Endothelial cell of umbilical vein (primary cell): ENCODE measurements around the gene PGR. TPM values are rescaled to one million over a fixed set of nuclear protein-coding genes. Genes with fewer than 3 reads are reported as not detected.

Experiments used
- BruUV-seq: library from RNA; stranded (reverse); fragments of 400-500 nt; replicated peaks from 2 replicates; lab custom pipeline; 2021; lab: Mats Ljungman, UMichigan
- CTCF ChIA-PET: fragments of 300-600, 350-600 bp; sonication (Branson Sonifier 250); formaldehyde crosslinking; loops from one replicate; lab custom pipeline; 2021; ENCODE audit warnings: antibody characterized with exemption, inconsistent platforms; lab: Charles Lee
- POLR2A ChIA-PET: fragments of 300-600, 350-600 bp; sonication (Branson Sonifier 250); formaldehyde crosslinking; loops from one replicate; lab custom pipeline; 2021; ENCODE audit warnings: antibody characterized with exemption, inconsistent platforms; lab: Charles Lee
- DNase-seq: peaks from one replicate; pipeline ENCODE4 v3.0.0-alpha.2; 2011; ENCODE audit warnings: low read depth, low spot score
- FAIRE-seq: peaks from 2 replicates; lab custom pipeline; 2011; peaks lifted over from hg19 to GRCh38; lab: Jason Lieb, UNC
- H2AFZ ChIP-seq: 2 replicates; pipeline ENCODE4 v1.6.0; 2012; ENCODE audit warnings: low read depth, low read length, control low read depth, inconsistent platforms
- H3K27ac ChIP-seq: 2 replicates; pipeline ENCODE4 v1.5.1; 2011; ENCODE audit warnings: low read depth, mild to moderate bottlenecking, control low read depth, low read length, moderate library complexity; ENCODE audit not compliant: insufficient read depth
- H3K27me3 ChIP-seq, 2 experiments: 2 replicates each; pipeline versions ENCODE4 v1.6.0 to v1.6.1; 2011; ENCODE audit warnings: low read length in 2 of 2, mixed read lengths in 1 of 2; ENCODE audit not compliant: control insufficient read depth in 2 of 2, insufficient read depth in 2 of 2
- H3K36me3 ChIP-seq, 2 experiments: 2 replicates in 1 of 2; 3 replicates in 1 of 2; pipeline ENCODE4 v1.5.1; 2011; ENCODE audit warnings: low read length in 2 of 2, mild to moderate bottlenecking in 1 of 2, moderate library complexity in 1 of 2; ENCODE audit not compliant: control insufficient read depth in 2 of 2, insufficient read depth in 2 of 2; ENCODE audit errors: extremely low read depth in 1 of 2
- H3K4me1 ChIP-seq: 3 replicates; pipeline ENCODE4 v1.5.1; 2011; ENCODE audit warnings: mild to moderate bottlenecking, low read length; ENCODE audit not compliant: control insufficient read depth, insufficient read depth; ENCODE audit errors: extremely low read depth
- H3K4me2 ChIP-seq: 2 replicates; pipeline ENCODE4 v1.6.1; 2011; ENCODE audit warnings: low read length, control low read depth, mixed read lengths; ENCODE audit not compliant: insufficient read depth
- H3K4me3 ChIP-seq, 3 experiments: fragments of 200-600 bp in 1 of 3; sonication (generic), shearing (Covaris generic) in 1 of 3; replicated peaks in 1 of 3; 2 replicates each; pipeline ENCODE4 v1.5.1; 2011 to 2016; ENCODE audit warnings: control low read depth in 3 of 3, low read length in 3 of 3, mild to moderate bottlenecking in 2 of 3, inconsistent platforms in 1 of 3, low read depth in 1 of 3, moderate library complexity in 1 of 3; ENCODE audit not compliant: insufficient read depth in 1 of 3
- H3K79me2 ChIP-seq: 2 replicates; pipeline ENCODE4 v1.6.0; 2012; ENCODE audit warnings: low read length, inconsistent platforms; ENCODE audit not compliant: control insufficient read depth, insufficient read depth
- H3K9ac ChIP-seq: replicated peaks from 2 replicates; pipeline ENCODE3; 2011; ENCODE audit warnings: low read length, control low read depth; ENCODE audit not compliant: insufficient read depth; ENCODE audit errors: extremely low read depth
- H3K9me1 ChIP-seq: replicated peaks from 3 replicates; pipeline ENCODE4 v1.6.0; 2011; ENCODE audit warnings: mild to moderate bottlenecking, low read length; ENCODE audit not compliant: control insufficient read depth, insufficient read depth; ENCODE audit errors: extremely low read depth
- H3K9me3 ChIP-seq: replicated peaks from 2 replicates; pipeline ENCODE4 v1.5.1; 2012; ENCODE audit warnings: low read length, inconsistent platforms; ENCODE audit not compliant: control insufficient read depth, insufficient read depth
- H4K20me1 ChIP-seq: replicated peaks from 2 replicates; pipeline ENCODE3; 2011; ENCODE audit warnings: mild to moderate bottlenecking, low read length; ENCODE audit not compliant: control insufficient read depth, insufficient read depth; ENCODE audit errors: extremely low read depth
- EZH2 ChIP-seq: IDR thresholded peaks from 2 replicates; pipeline ENCODE4 v1.6.1; 2012; ENCODE audit warnings: borderline replicate concordance, low read depth, mild to moderate bottlenecking, moderate library complexity, low read length, inconsistent platforms; ENCODE audit not compliant: severe bottlenecking
- FOS ChIP-seq: IDR thresholded peaks from 2 replicates; pipeline ENCODE4 v1.6.1; 2011; ENCODE audit warnings: mild to moderate bottlenecking, low read length, moderate library complexity, borderline replicate concordance; ENCODE audit not compliant: insufficient read depth
- GATA2 ChIP-seq: IDR thresholded peaks from 2 replicates; pipeline ENCODE4 v1.7.0; 2011; ENCODE audit warnings: low read depth, mild to moderate bottlenecking, moderate library complexity, mixed read lengths, low read length; ENCODE audit not compliant: insufficient read length, insufficient read depth
- JUN ChIP-seq: IDR thresholded peaks from 2 replicates; pipeline ENCODE4 v1.6.1; 2011; ENCODE audit warnings: borderline replicate concordance, low read depth; ENCODE audit not compliant: insufficient read length, insufficient read depth
- MAX ChIP-seq: IDR thresholded peaks from 2 replicates; pipeline ENCODE4 v1.6.1; 2011; ENCODE audit not compliant: insufficient read depth, insufficient read length
- MYC ChIP-seq: IDR thresholded peaks from one replicate; pipeline ENCODE4 v1.6.1; 2011; ENCODE audit warnings: mild to moderate bottlenecking, low read depth, low read length
- POLR2A ChIP-seq: IDR thresholded peaks from 2 replicates; pipeline ENCODE4 v1.6.1; 2012; ENCODE audit warnings: low read depth, mild to moderate bottlenecking, control low read depth, low read length
- POLR2AphosphoS5 ChIP-seq: IDR thresholded peaks from 2 replicates; pipeline ENCODE4 v1.6.1; 2012; ENCODE audit warnings: low read depth, mild to moderate bottlenecking, control low read depth, low read length, moderate library complexity; ENCODE audit not compliant: insufficient read depth
- dilution Hi-C: fragments of 300-500 bp; cut with MboI; formaldehyde crosslinking; loops from one replicate; pipeline ENCODE4 v1.15.0; 2019; ENCODE audit warnings: low sequenced_read_pairs; ENCODE audit not compliant: extremely low pct_ligation_motif_present
- intact Hi-C: fragments of 100-400 bp; cut with micrococcal nuclease; formaldehyde crosslinking; loops from one replicate; pipeline ENCODE4 v1.10.0; 2022
- polyA plus RNA-seq, 4 experiments: library from polyadenylated mRNA; depleted of rRNA in 3 of 4; stranded (reverse) in 3 of 4; unstranded in 1 of 4; fragments of >200 nt; gene quantifications; 2 replicates each; pipeline versions ENCODE4 v1.2.1 to v1.2.3, GENCODE V29; 2011 to 2012; ENCODE audit warnings: missing spikeins in 1 of 4
- total RNA-seq: library from RNA; stranded (reverse); gene quantifications from 2 replicates; pipeline ENCODE4 v1.2.3, GENCODE V29; 2021
- TF ChIP-seq, protein P1 (sequence below), 2 donors: IDR thresholded peaks; 1 replicate in 1 of 2; 2 replicates in 1 of 2; pipeline ENCODE4 v1.5.1; 2011; ENCODE audit warnings: low read length in 2 of 2, mild to moderate bottlenecking in 2 of 2, moderate library complexity in 2 of 2, control low read depth in 1 of 2, inconsistent platforms in 1 of 2, low read depth in 1 of 2; ENCODE audit not compliant: insufficient read depth in 1 of 2; ENCODE audit errors: extremely low read depth in 1 of 2

PGR gene
- total and polyA plus RNA-seq, 2 donors (not counting 3 experiments of a cell fraction or from before 2014, with no cell fraction given), result not detected

DNA sequence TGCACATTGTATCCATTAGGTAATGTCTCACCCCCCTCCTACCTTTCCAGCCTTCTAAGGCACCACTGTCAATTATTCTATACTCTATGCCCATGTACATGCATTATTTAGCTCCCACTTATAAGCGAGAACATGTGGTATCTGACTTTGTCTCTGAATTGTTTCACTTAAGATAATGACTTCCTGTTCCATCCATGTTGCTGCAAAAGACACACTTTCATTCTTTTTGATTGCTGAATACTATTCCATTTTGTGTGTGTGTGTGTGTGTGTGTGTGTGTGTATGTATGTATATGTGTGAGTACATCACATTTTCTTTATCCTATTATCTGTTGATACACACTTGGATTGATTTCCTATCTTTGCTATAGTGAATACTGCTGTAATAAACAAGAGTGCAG lies 84.2 kb downstream of the PGR start:
- dilution Hi-C loops, result no loop called here
- Histone ChIP-seq H3K9ac (no peak overlapping the region), H3K27me3 (no peaks in the 10 kb centered on the region), H3K27ac (no peak overlapping the region), H3K9me3 (no peaks in the 10 kb centered on the region), H3K36me3 (no peaks in the 10 kb centered on the region), H3K79me2 (no peaks in the 10 kb centered on the region), H4K20me1 (no peaks in the 10 kb centered on the region), H3K9me1 (no peaks in the 10 kb centered on the region), H3K4me3 (no peak overlapping the region), H3K4me2 (no peak overlapping the region), H3K4me1 (no peaks in the 10 kb centered on the region), H2AFZ (no peak overlapping the region)
- CTCF ChIA-PET, result no interaction called here
- DNase-seq, result no peak
- no peak for FAIRE-seq
- intact Hi-C loops, result no loop called here
- no peak for TF ChIP-seq MYC
- no peak for TF ChIP-seq POLR2AphosphoS5
- TF ChIP-seq JUN, result no peak
- no peak for TF ChIP-seq FOS
- no peak for TF ChIP-seq EZH2
- TF ChIP-seq, protein P1, sequence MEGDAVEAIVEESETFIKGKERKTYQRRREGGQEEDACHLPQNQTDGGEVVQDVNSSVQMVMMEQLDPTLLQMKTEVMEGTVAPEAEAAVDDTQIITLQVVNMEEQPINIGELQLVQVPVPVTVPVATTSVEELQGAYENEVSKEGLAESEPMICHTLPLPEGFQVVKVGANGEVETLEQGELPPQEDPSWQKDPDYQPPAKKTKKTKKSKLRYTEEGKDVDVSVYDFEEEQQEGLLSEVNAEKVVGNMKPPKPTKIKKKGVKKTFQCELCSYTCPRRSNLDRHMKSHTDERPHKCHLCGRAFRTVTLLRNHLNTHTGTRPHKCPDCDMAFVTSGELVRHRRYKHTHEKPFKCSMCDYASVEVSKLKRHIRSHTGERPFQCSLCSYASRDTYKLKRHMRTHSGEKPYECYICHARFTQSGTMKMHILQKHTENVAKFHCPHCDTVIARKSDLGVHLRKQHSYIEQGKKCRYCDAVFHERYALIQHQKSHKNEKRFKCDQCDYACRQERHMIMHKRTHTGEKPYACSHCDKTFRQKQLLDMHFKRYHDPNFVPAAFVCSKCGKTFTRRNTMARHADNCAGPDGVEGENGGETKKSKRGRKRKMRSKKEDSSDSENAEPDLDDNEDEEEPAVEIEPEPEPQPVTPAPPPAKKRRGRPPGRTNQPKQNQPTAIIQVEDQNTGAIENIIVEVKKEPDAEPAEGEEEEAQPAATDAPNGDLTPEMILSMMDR (IDR thresholded peaks at IDR 0.05; ENCODE audit: extremely low read depth in 1 of 2, insufficient read depth in 1 of 2, low read depth in 1 of 2, low read length in 2 of 2), result no peak
- no peak for TF ChIP-seq MAX
- no peak for TF ChIP-seq GATA2
- no peak for TF ChIP-seq POLR2A
- POLR2A ChIA-PET, result no interaction called here
- no TSS peak for BruUV-seq
